ENCODE data around the gene ZNF408. TPM values are rescaled to one million over a fixed set of nuclear protein-coding genes. Genes with fewer than 3 reads are reported as not detected.

Gene ZNF408
- total and polyA plus RNA-seq, 2 experiments from 2014 or later: 7.8 to 10.7 TPM

DNA sequence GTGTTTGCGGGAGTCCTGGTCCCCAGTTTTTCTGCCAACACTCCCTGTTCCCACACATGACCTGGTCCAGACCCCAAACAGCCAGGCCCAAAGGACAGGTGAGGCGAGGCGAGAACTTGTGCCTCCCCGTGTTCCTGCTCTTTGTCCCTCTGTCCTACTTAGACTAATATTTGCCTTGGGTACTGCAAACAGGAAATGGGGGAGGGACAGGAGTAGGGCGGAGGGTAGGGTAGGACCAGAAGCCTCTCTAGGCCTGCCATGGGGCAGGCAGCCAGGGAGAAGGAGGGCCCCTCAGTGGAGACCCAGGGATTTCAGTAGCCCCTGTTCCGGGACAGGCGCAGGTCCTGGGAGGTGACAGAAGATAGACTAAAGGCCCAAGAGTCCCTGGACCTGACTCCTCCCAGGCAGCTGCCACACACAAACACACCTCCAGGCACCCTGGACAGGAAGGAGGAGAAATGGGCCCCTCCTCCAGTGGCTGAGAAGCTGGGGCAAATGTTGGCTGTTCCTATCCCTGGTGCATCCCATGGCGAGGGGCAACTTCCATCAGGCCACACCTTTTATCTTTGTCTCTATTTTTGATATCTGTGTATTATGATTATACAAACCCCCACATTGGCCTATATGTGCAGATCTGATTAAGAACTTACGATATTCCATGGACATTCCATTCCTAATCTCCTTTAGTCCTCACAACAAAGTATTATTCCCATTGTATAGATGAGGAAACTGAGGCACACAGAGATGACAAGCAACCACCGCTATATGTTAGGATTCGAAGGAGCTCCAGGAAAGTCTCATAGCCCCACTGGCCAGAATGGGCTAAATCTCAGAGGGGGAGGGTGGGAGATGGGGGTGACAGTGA, 17.6 kb downstream of the ZNF408 start:
- Histone ChIP-seq H3K9me2 (replicated peaks; ENCODE audit: insufficient read depth) (no peaks in the 10 kb centered on the region), H3K36me3 (replicated peaks; ENCODE audit: insufficient read depth, low read depth) (no peaks in the 10 kb centered on the region), H2AFZ (peak overlapping the region; percentile 5), H3K9me3 (ENCODE audit: low read depth) (no peaks in the 10 kb centered on the region), H3K27me3 (no peaks in the 10 kb centered on the region), H3K27ac (peak overlapping the region; percentile 37), H3K4me2 (peak overlapping the region; percentile 23), H3K4me3 (no peak overlapping the region), H3K4me1 (ENCODE audit: insufficient read depth) (no peaks in the 10 kb centered on the region), H4K20me1 (ENCODE audit: insufficient read depth, poor library complexity, severe bottlenecking) (no peaks in the 10 kb centered on the region), H3K79me2 (no peaks in the 10 kb centered on the region)
- no peak for TF ChIP-seq EZH2 (IDR thresholded peaks at IDR 0.05; ENCODE audit: borderline replicate concordance)
- no peak for TF ChIP-seq CTCF (IDR thresholded peaks at IDR 0.05; ENCODE audit: poor library complexity)
- TF ChIP-seq EZH2phosphoT487 (IDR thresholded peaks at IDR 0.05; ENCODE audit: low read depth, severe bottlenecking, unreplicated experiment): no peak
- DNase-seq (ENCODE audit: low spot score): peak; percentile 59
- 64% methylated on average over 11 of the region's 11 CpGs for WGBS (ENCODE audit: low lambda C conversion rate, missing lambda C conversion rate)

DNA sequence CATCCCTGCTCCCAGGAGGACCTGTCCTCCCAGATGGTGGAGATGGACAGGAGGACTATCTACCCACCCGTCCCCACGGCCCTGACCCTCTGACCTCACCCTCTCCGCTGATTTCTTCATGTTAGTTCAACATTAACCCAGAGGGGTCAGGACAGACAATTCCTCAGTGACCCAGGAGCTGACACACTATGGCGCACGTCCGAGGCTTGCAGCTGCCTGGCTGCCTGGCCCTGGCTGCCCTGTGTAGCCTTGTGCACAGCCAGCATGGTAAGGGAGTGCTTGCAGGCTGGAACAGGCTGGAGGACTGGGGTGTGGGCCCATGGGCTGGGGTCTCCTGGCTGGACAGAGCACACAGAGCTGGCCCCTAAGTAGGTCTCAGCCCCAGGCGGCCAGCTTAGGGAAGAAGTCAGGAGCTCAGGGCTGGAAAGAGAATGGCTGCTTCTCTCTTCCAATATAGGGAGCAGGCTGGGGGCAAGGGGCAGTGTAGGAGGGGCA, 18.3 kb downstream of the ZNF408 start, which contains the start of gene F2:
TSS of gene F2 (plus strand) at position 166 of the 495 bp plus-strand sequence. CDS start at position 189, 23 bp downstream.
- no peak for TF ChIP-seq CTCF (IDR thresholded peaks at IDR 0.05; ENCODE audit: poor library complexity)
- TF ChIP-seq EZH2 (IDR thresholded peaks at IDR 0.05; ENCODE audit: borderline replicate concordance): no peak
- no peak for TF ChIP-seq EZH2phosphoT487 (IDR thresholded peaks at IDR 0.05; ENCODE audit: low read depth, severe bottlenecking, unreplicated experiment)
- H3K36me3 ChIP-seq (replicated peaks; ENCODE audit: insufficient read depth, low read depth): no peaks in the 10 kb centered on the region
- 76% methylated on average over 7 of the region's 7 CpGs for WGBS (ENCODE audit: low lambda C conversion rate, missing lambda C conversion rate)
- H3K4me2 ChIP-seq: peak within 1 kb of the TSS; percentile 23
- no peaks in the 10 kb centered on the region for H4K20me1 ChIP-seq (ENCODE audit: insufficient read depth, poor library complexity, severe bottlenecking)
- H3K27me3 ChIP-seq: no peaks in the 10 kb centered on the region
- H2AFZ ChIP-seq: peak within 1 kb of the TSS; percentile 5
- peak within 1 kb of the TSS; percentile 37 for H3K27ac ChIP-seq
- no peaks in the 10 kb centered on the region for H3K4me1 ChIP-seq (ENCODE audit: insufficient read depth)
- no peaks in the 10 kb centered on the region for H3K79me2 ChIP-seq
- peak; percentile 34 for DNase-seq (ENCODE audit: low spot score)
- H3K9me2 ChIP-seq (replicated peaks; ENCODE audit: insufficient read depth): no peaks in the 10 kb centered on the region
- no peaks in the 10 kb centered on the region for H3K9me3 ChIP-seq (ENCODE audit: low read depth)
- no peak within 1 kb of the TSS for H3K4me3 ChIP-seq

DNA sequence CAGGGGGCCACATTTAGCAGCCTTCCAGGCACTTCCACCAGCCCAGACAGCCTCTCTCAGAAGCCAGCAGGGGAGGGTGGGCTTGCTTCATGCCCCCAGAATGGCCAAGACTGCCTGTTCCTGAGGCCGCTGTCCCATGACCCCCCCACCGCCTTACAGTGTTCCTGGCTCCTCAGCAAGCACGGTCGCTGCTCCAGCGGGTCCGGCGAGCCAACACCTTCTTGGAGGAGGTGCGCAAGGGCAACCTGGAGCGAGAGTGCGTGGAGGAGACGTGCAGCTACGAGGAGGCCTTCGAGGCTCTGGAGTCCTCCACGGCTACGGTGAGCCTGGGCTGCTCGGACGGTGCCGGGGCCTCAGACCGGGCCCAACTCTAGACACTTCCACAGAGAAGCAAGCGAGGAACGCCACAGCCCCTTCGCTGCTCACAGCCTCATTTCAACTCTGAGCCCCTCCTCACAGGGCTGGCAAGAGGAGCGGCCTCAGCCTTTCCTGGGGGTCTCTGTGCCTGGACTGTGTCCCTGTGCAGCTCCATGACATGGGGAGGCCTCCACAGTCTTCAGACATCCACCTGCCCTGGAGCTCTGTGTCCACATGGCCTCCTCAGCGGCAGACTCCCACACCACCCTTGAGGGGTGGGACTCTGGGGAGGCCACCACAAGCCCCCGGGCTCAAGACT, 18.9 kb downstream of the ZNF408 start:
- Histone ChIP-seq H4K20me1 (ENCODE audit: insufficient read depth, poor library complexity, severe bottlenecking) (no peaks in the 10 kb centered on the region), H3K4me2 (no peak overlapping the region), H2AFZ (no peak overlapping the region), H3K9me3 (ENCODE audit: low read depth) (no peaks in the 10 kb centered on the region), H3K9me2 (replicated peaks; ENCODE audit: insufficient read depth) (no peaks in the 10 kb centered on the region), H3K4me1 (ENCODE audit: insufficient read depth) (no peaks in the 10 kb centered on the region), H3K27ac (peak overlapping the region; percentile 34), H3K27me3 (no peaks in the 10 kb centered on the region), H3K36me3 (replicated peaks; ENCODE audit: insufficient read depth, low read depth) (no peaks in the 10 kb centered on the region), H3K4me3 (no peak overlapping the region), H3K79me2 (no peaks in the 10 kb centered on the region)
- DNase-seq (ENCODE audit: low spot score): no peak
- TF ChIP-seq CTCF (IDR thresholded peaks at IDR 0.05; ENCODE audit: poor library complexity) (no peak), EZH2phosphoT487 (IDR thresholded peaks at IDR 0.05; ENCODE audit: low read depth, severe bottlenecking, unreplicated experiment) (no peak), EZH2 (IDR thresholded peaks at IDR 0.05; ENCODE audit: borderline replicate concordance) (no peak)
- WGBS (ENCODE audit: low lambda C conversion rate, missing lambda C conversion rate): 85% methylated on average over 25 of the region's 25 CpGs
